Trophoblast cell (in vitro differentiated cells and primary cell): ENCODE data around the gene BAIAP2L1.
A peak's percentile ranks its signal among the peaks of the same experiment; 100 is the strongest.
"Not testable (repeated sequence)": the region's sequence is repeated elsewhere in the genome, so short reads cannot be mapped to it uniquely, and the experiment has no call there.

Experiments used
- DNase-seq, 2 donors: peaks; one replicate each; pipeline ENCODE4 v3.0.0-alpha.2; 2016
- H2AFZ ChIP-seq: 2 replicates; pipeline ENCODE4 v1.6.1; 2013; ENCODE audit warnings: low read length, moderate library complexity, mild to moderate bottlenecking; ENCODE audit not compliant: insufficient read depth, poor library complexity
- H2AK5ac ChIP-seq: 2 replicates; pipeline ENCODE4 v1.6.1; 2013; ENCODE audit warnings: mild to moderate bottlenecking, low read length
- H2BK120ac ChIP-seq: 2 replicates; pipeline ENCODE4 v1.6.1; 2013; ENCODE audit warnings: low read length, mild to moderate bottlenecking, moderate library complexity; ENCODE audit not compliant: insufficient read depth, poor library complexity
- H2BK12ac ChIP-seq: 2 replicates; pipeline ENCODE4 v1.6.1; 2013; ENCODE audit warnings: mild to moderate bottlenecking, low read length, moderate library complexity
- H2BK5ac ChIP-seq: 2 replicates; pipeline ENCODE4 v1.6.1; 2013; ENCODE audit warnings: low read length, low read depth, moderate library complexity, mild to moderate bottlenecking; ENCODE audit not compliant: poor library complexity
- H3K14ac ChIP-seq: 2 replicates; pipeline ENCODE4 v1.6.1; 2013; ENCODE audit warnings: mild to moderate bottlenecking, low read length
- H3K18ac ChIP-seq: 2 replicates; pipeline ENCODE4 v1.6.1; 2013; ENCODE audit warnings: mild to moderate bottlenecking, low read length
- H3K23ac ChIP-seq: 2 replicates; pipeline ENCODE4 v1.6.1; 2013; ENCODE audit warnings: low read length
- H3K27ac ChIP-seq: 2 replicates; pipeline ENCODE4 v1.5.1; 2013; ENCODE audit warnings: low read depth, mild to moderate bottlenecking, inconsistent platforms, low read length, moderate library complexity
- H3K27me3 ChIP-seq: 2 replicates; pipeline ENCODE4 v1.6.1; 2013; ENCODE audit warnings: inconsistent platforms, mild to moderate bottlenecking, low read length, moderate library complexity; ENCODE audit not compliant: insufficient read depth
- H3K36me3 ChIP-seq, 2 experiments: 1 replicate in 1 of 2; 2 replicates in 1 of 2; pipeline ENCODE4 v1.6.1; 2013; ENCODE audit warnings: low read length in 2 of 2, mild to moderate bottlenecking in 2 of 2, moderate library complexity in 1 of 2; ENCODE audit not compliant: insufficient read depth in 2 of 2, control insufficient read depth in 1 of 2
- H3K4ac ChIP-seq: 2 replicates; pipeline ENCODE4 v1.6.1; 2013; ENCODE audit warnings: low read depth, mild to moderate bottlenecking, low read length, moderate library complexity
- H3K4me1 ChIP-seq, 2 experiments: 1 replicate in 1 of 2; 2 replicates in 1 of 2; pipeline ENCODE4 v1.6.1; 2013; ENCODE audit warnings: low read length in 2 of 2, mild to moderate bottlenecking in 2 of 2, moderate library complexity in 1 of 2; ENCODE audit not compliant: insufficient read depth in 2 of 2, control insufficient read depth in 1 of 2
- H3K4me2 ChIP-seq: 2 replicates; pipeline ENCODE4 v1.6.1; 2013; ENCODE audit warnings: inconsistent platforms, mild to moderate bottlenecking, low read length, moderate library complexity
- H3K4me3 ChIP-seq: 2 replicates; pipeline ENCODE4 v1.5.1; 2013; ENCODE audit warnings: mild to moderate bottlenecking, low read depth, low read length, inconsistent platforms
- H3K79me1 ChIP-seq: one replicate; pipeline ENCODE4 v1.6.1; 2013; ENCODE audit warnings: low read length
- H3K79me2 ChIP-seq: 2 replicates; pipeline ENCODE4 v1.6.1; 2013; ENCODE audit warnings: low read length, mild to moderate bottlenecking; ENCODE audit not compliant: control insufficient read depth, insufficient read depth, poor library complexity
- H3K9ac ChIP-seq: 2 replicates; pipeline ENCODE4 v1.6.1; 2013; ENCODE audit warnings: mild to moderate bottlenecking, low read length
- H3K9me3 ChIP-seq: 2 replicates; pipeline ENCODE4 v1.6.1; 2013; ENCODE audit warnings: low read depth, mild to moderate bottlenecking, control low read depth, inconsistent platforms, low read length; ENCODE audit not compliant: insufficient read depth
- H4K12ac ChIP-seq: 2 replicates; pipeline ENCODE4 v1.6.1; 2013; ENCODE audit warnings: low read depth, mild to moderate bottlenecking, low read length, moderate library complexity
- H4K8ac ChIP-seq: 2 replicates; pipeline ENCODE4 v1.6.1; 2013; ENCODE audit warnings: low read depth, mild to moderate bottlenecking, low read length, moderate library complexity
- H4K91ac ChIP-seq: one replicate; pipeline ENCODE4 v1.6.1; 2013; ENCODE audit warnings: low read depth, mild to moderate bottlenecking, low read length, moderate library complexity
- WGBS: extraction: QIAGEN DNeasy Blood & Tissue Kit; methylation state at CpG from one replicate; pipeline ENCODE4 v1.1.7; 2013; ENCODE audit warnings: missing lambda C conversion rate; ENCODE audit not compliant: insufficient read length, insufficient coverage; ENCODE audit errors: extremely low coverage; 5-methylcytosine and 5-hydroxymethylcytosine counted together

BAIAP2L1 gene

DNA sequence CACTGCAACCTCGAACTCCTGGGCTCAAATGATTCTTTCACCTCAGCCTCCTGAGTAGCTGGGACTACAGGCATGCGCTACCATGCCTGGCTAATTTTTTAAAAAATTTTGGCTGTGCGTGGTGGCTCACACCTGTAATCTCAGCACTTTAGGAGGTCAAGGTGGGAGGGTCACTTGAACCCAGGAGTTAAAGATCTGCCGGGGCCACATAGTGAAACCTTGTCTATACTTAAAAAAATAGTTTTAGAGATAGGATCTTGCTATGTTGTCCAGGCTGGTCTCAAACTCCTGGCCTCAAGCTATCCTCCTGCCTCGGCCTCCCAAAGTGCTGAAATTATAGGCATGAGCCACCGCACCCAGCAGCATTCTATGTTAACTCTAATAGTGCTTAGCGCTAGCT, 7.3 kb upstream of the BAIAP2L1 start:
- no CpG with 5 or more reads among the region's 7 CpGs for WGBS

DNA sequence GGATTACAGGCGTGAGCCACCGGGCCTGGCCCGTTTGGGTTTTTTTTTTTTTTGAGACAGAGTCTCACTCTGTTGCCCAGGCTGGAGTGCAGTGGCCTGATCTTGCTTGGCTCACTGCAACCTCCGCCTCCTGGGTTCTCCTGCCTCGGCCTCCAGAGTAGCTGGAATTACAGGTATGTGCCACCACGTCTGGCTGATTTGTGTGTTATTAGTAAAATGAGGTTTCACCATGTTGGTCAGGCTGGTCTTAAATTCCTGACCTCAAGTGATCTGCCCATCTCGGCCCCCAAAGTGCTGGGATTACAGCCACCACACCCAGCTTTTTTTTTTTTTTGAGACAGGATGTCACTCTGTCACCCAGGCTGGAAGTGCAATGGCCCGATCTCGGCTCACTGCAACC, 5.9 kb upstream of the BAIAP2L1 start:
- no peaks in the 10 kb centered on the region for H3K79me1 ChIP-seq
- no peak overlapping the region for H2BK5ac ChIP-seq
- no peaks in the 10 kb centered on the region for H3K4me1 ChIP-seq

More for the DNA sequence above, 7.3 kb upstream of the BAIAP2L1 start:
- H2AK5ac ChIP-seq, H3K36me3 ChIP-seq, H2AFZ ChIP-seq, H3K27ac ChIP-seq, H4K8ac ChIP-seq, H3K79me2 ChIP-seq, H3K4me1 ChIP-seq, H3K9me3 ChIP-seq, H3K4me3 ChIP-seq, H3K18ac ChIP-seq, H2BK5ac ChIP-seq, H3K4ac ChIP-seq, H3K9ac ChIP-seq, H3K79me1 ChIP-seq, H4K12ac ChIP-seq, H3K27me3 ChIP-seq, H3K23ac ChIP-seq, H4K91ac ChIP-seq, H3K4me2 ChIP-seq, H2BK120ac ChIP-seq, H2BK12ac ChIP-seq, H3K14ac ChIP-seq: not testable (repeated sequence)
- peak; percentile 63 to 81 for DNase-seq

DNA sequence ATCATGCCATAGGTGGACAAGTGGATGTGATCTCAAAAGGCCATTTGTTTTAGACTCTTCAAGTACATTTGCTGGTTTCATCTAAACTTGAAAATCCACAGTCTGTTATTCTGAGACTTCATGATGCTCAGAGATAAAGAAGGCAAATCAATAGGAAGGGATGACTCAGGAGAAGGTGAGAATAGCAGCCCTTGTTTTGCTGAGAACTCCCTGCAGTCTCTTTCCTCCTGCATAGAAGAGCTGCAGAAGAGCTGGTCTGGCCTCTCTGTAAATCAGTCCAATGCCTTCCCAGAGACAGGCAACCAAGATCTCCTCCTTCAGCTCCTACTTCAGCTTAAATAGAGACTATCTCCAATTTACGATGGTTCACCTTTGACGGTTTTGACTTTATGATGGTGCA, 4.0 kb upstream of the BAIAP2L1 start:
- Histone ChIP-seq H3K4me1 (peaks cover 2 to 7% of the 10 kb centered on the region in 2 experiments), H2BK5ac (no peak overlapping the region), H2BK12ac (no peak overlapping the region), H3K18ac (no peak overlapping the region), H3K9me3 (no peaks in the 10 kb centered on the region), H3K4me2 (no peak overlapping the region), H3K4me3 (no peak overlapping the region), H3K36me3 (no peaks in the 10 kb centered on the region), H4K8ac (no peak overlapping the region), H3K23ac (no peak overlapping the region), H3K27me3 (no peaks in the 10 kb centered on the region), H4K91ac (no peak overlapping the region), H4K12ac (no peak overlapping the region), H3K79me1 (peaks cover 7% of the 10 kb centered on the region), H3K27ac (no peak overlapping the region), H3K79me2 (peaks cover 6% of the 10 kb centered on the region), H2BK120ac (no peak overlapping the region), H2AFZ (no peak overlapping the region), H2AK5ac (no peak overlapping the region), H3K14ac (no peak overlapping the region), H3K4ac (no peak overlapping the region), H3K9ac (no peak overlapping the region)
- DNase-seq, result no peak
- no CpG with 5 or more reads among the region's 2 CpGs for WGBS

More for the DNA sequence above, 5.9 kb upstream of the BAIAP2L1 start:
- Histone ChIP-seq H2BK12ac (no peak overlapping the region), H2BK120ac (no peak overlapping the region), H2AFZ (no peak overlapping the region), H4K91ac (no peak overlapping the region), H4K12ac (no peak overlapping the region), H3K18ac (no peak overlapping the region), H2AK5ac (no peak overlapping the region), H3K9me3 (no peaks in the 10 kb centered on the region), H3K4ac (no peak overlapping the region), H3K23ac (no peak overlapping the region), H3K4me3 (no peak overlapping the region), H3K79me2 (no peaks in the 10 kb centered on the region), H3K36me3 (no peaks in the 10 kb centered on the region), H3K9ac (no peak overlapping the region), H3K27me3 (no peaks in the 10 kb centered on the region), H3K27ac (no peak overlapping the region), H3K14ac (no peak overlapping the region), H4K8ac (no peak overlapping the region), H3K4me2 (no peak overlapping the region)
- WGBS, result no CpG with 5 or more reads among the region's 9 CpGs
- peak; percentile 60 to 79 for DNase-seq

DNA sequence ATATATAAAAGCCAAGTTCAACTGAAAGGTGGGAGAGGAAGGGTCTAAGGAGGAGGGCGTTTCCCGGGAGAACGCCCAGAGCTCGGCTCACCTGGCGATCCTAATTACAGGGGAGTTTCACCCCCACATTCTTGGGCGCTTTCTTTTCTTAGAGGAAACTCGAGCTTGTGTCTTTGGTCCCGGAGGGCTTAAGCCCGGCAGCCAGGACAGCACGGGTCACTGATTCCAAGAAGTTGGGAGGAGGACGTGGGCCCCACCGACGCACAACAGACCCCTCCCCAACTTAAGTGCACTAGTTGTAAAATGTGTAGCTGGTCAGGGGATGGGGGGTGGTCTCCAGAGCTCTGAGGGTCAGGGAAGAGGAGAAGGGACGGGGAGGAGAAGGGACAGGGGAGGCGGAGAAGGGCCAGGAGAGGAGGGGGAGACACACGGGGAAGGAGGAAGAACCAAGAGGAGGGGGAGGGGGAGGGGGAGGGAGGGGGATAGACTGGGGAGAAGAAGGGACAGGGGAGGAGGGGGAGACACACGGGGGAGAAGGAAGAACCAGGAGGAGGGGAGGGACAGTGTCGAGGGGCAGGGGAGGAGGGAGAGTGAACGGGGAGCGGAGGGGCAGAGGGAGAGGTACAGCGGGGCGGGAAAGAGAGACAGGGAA, 874 bp downstream of the BAIAP2L1 start:
- Histone ChIP-seq H3K4me1 (peaks cover 5 to 13% of the 10 kb centered on the region in 2 experiments), H3K27me3 (no peaks in the 10 kb centered on the region), H3K9ac (peak overlapping the region; percentile 62), H2BK5ac (peak overlapping the region; percentile 57), H3K14ac (peak overlapping the region; percentile 73), H2BK120ac (no peak overlapping the region), H3K23ac (peak overlapping the region; percentile 10), H3K27ac (peak overlapping the region; percentile 64), H3K79me2 (peaks cover 20% of the 10 kb centered on the region), H4K8ac (no peak overlapping the region), H3K36me3 (peaks cover 0 to 2% of the 10 kb centered on the region in 2 experiments), H3K18ac (peak overlapping the region; percentile 89), H2AFZ (no peak overlapping the region), H4K91ac (peak overlapping the region; percentile 97), H2AK5ac (peak overlapping the region; percentile 65), H3K4me2 (peak overlapping the region; percentile 92), H3K9me3 (no peaks in the 10 kb centered on the region), H3K79me1 (peaks cover 9% of the 10 kb centered on the region), H3K4me3 (peak overlapping the region; percentile 84), H4K12ac (peak overlapping the region; percentile 6), H2BK12ac (peak overlapping the region; percentile 19), H3K4ac (peak overlapping the region; percentile 93)
- WGBS, result no CpG with 5 or more reads among the region's 22 CpGs
- peak; percentile 56 to 67 for DNase-seq
